Activated T-cell treated with anti-CD3 and anti-CD28 coated beads, Interleukin-2, amount 50 U/mL, for 24 hours (primary cell): ENCODE measurements around the gene LAMA5.

ENCODE experiments used
- DNase-seq: peaks from one replicate; pipeline ENCODE4 v3.0.0-alpha.2; 2020
- H3K27ac Mint-ChIP-seq: 2 replicates; pipeline ENCODE4 v1.8.0; 2020; ENCODE audit warnings: mild to moderate bottlenecking, mixed read lengths
- H3K27me3 Mint-ChIP-seq: 2 replicates; pipeline ENCODE4 v1.8.0; 2020; ENCODE audit warnings: mixed read lengths
- H3K36me3 Mint-ChIP-seq: 2 replicates; pipeline ENCODE4 v1.8.0; 2020; ENCODE audit warnings: low read depth, mixed read lengths
- H3K4me1 Mint-ChIP-seq: 2 replicates; pipeline ENCODE4 v1.8.0; 2020; ENCODE audit warnings: low read depth, mixed read lengths
- H3K4me3 Mint-ChIP-seq: 2 replicates; pipeline ENCODE4 v1.8.0; 2020; ENCODE audit warnings: mild to moderate bottlenecking, moderate library complexity, mixed read lengths
- H3K9me3 Mint-ChIP-seq: 2 replicates; pipeline ENCODE4 v1.8.0; 2020; ENCODE audit warnings: mixed read lengths

The LAMA5 gene

DNA sequence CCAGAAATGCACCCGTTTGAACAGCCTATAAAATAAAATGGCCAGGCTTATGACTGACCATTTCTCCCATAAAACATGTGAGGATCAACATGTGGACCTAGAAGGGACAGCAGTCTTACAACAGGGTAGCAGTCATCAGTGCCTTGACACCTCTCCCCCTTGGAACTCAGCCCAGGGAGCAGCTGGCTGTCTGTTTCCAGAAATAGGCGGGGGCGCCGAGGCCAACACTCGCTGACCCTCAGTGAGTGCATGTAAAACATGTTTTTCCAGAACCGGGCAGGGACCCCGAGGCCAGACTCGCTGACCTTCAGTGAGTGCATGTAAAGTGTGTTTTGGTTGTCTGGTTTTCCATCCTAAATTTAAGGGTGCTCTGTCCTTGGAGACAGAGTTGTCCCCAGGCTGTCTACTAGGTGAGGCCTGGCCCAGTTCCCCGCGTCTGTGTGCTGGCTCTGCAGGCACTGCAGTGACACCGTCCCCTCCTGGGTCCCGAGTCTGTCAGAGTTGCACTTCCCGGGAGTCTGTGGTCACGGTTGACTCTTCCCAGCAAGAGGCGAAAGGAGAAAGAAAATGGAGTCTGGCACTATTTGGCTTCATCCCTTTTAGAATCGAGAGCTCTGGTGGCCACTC, 84.1 kb downstream of the LAMA5 start:
- Mint-ChIP-seq H3K27me3 (no peaks in the 10 kb centered on the region), H3K9me3 (no peaks in the 10 kb centered on the region), H3K4me1 (no peaks in the 10 kb centered on the region), H3K27ac (no peak overlapping the region), H3K36me3 (peaks cover 87% of the 10 kb centered on the region), H3K4me3 (no peak overlapping the region)
- DNase-seq = no peak

- H3K4me3 Mint-ChIP-seq = no peak overlapping the region
- no peak overlapping the region for H3K27ac Mint-ChIP-seq
- no peaks in the 10 kb centered on the region for H3K4me1 Mint-ChIP-seq
- no peaks in the 10 kb centered on the region for H3K27me3 Mint-ChIP-seq
- DNase-seq = no peak
- no peaks in the 10 kb centered on the region for H3K9me3 Mint-ChIP-seq
- H3K36me3 Mint-ChIP-seq = peaks cover 90% of the 10 kb centered on the region
Observed at GRCh38 chr20:62282103-62282502, 85.0 kb downstream of the LAMA5 start.

- H3K4me3 Mint-ChIP-seq = no peak overlapping the region
- no peaks in the 10 kb centered on the region for H3K27me3 Mint-ChIP-seq
- DNase-seq = no peak
- H3K9me3 Mint-ChIP-seq = no peaks in the 10 kb centered on the region
- no peaks in the 10 kb centered on the region for H3K4me1 Mint-ChIP-seq
- peaks cover 90% of the 10 kb centered on the region for H3K36me3 Mint-ChIP-seq
- H3K27ac Mint-ChIP-seq = no peak overlapping the region
Observed at GRCh38 chr20:62281161-62281933, 85.8 kb downstream of the LAMA5 start.

GRCh38 chr20:62280303-62280702, 86.8 kb downstream of the LAMA5 start:
- no peaks in the 10 kb centered on the region for H3K4me1 Mint-ChIP-seq
- DNase-seq = no peak
- no peak overlapping the region for H3K27ac Mint-ChIP-seq
- H3K4me3 Mint-ChIP-seq = no peak overlapping the region
- H3K27me3 Mint-ChIP-seq = no peaks in the 10 kb centered on the region
- H3K36me3 Mint-ChIP-seq = peaks cover 84% of the 10 kb centered on the region
- H3K9me3 Mint-ChIP-seq = no peaks in the 10 kb centered on the region

DNA sequence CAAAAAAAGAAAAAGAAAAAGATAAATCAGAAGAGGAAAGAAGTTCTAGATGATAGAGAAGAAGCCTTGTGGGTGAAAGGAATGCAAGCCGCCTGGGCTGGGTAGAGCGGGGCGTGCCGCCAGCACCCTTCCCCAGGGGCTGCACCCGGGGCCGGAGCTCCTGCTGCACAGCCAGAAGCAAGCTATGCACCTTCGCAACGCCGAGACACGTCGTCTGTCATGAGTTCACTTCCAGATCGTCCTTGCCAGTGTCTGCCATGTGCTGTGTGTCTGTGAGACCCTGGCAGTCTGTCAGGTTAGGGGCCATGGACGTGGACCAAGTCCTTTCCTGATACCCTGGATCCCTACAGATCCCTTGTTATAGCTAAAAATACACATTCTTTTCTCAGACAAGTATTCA, 89.9 kb downstream of the LAMA5 start:
- Mint-ChIP-seq H3K27ac (no peak overlapping the region), H3K4me3 (no peak overlapping the region), H3K27me3 (no peaks in the 10 kb centered on the region), H3K4me1 (no peaks in the 10 kb centered on the region), H3K9me3 (no peaks in the 10 kb centered on the region), H3K36me3 (peaks cover 85% of the 10 kb centered on the region)
- no peak for DNase-seq

- Mint-ChIP-seq H3K36me3 (peaks cover 82% of the 10 kb centered on the region), H3K9me3 (no peaks in the 10 kb centered on the region), H3K27ac (no peak overlapping the region), H3K27me3 (no peaks in the 10 kb centered on the region), H3K4me1 (no peaks in the 10 kb centered on the region), H3K4me3 (no peak overlapping the region)
- no peak for DNase-seq
Observed at GRCh38 chr20:62276439-62276838, 90.7 kb downstream of the LAMA5 start.

DNA sequence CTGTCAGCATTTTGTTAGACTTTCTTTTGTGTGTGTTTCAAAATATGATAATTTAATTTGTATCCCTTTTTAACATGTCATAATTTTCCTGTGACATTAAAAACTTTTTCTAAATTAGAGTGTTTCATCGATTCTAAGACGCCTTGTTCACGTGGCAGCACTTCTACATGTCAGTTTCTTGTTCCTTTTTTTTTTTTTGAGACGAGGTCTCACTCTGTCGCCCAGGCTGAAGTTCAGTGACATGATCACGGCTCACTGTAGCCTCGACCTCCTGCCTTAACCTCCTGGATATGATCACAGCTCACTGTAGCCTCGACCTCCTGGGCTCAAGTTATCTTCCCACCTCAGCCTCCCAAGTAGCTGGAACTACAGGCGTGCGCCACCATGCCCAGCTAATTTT, 91.9 kb downstream of the LAMA5 start:
- H3K27ac Mint-ChIP-seq = no peak overlapping the region
- DNase-seq = no peak
- no peaks in the 10 kb centered on the region for H3K27me3 Mint-ChIP-seq
- no peak overlapping the region for H3K4me3 Mint-ChIP-seq
- peaks cover 71% of the 10 kb centered on the region for H3K36me3 Mint-ChIP-seq
- no peaks in the 10 kb centered on the region for H3K4me1 Mint-ChIP-seq
- H3K9me3 Mint-ChIP-seq = no peaks in the 10 kb centered on the region

DNA sequence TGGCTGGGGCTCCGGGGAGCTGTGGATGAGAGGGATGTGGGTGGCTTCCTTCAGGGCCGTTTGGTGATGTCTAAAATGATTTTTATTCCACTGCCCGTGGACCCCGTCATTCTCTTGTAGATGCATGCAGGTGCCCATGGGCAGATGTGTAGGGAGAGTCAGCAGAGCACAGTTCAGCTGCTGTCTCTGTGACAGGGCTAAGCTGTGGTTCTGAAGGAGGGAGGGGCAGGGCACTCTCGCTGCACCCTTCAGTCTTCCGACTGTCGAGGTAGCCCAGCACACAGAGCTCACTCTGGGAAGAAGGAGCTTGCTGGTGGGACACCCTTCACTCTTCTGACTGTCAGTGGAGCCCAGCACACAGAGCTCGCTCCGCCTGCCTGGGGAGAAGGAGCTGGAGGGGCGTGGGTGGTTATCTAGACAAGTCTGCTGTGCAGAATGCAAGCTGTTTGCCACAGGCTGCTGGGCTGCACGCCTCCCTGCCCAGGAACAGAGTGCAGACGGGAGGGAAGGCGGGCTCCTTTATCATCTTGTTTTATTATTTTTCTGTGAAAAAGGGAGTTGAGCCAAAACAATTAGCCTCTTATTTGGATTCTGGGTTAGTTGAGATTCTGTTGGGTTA, 92.7 kb downstream of the LAMA5 start:
- Mint-ChIP-seq H3K27ac (no peak overlapping the region), H3K27me3 (no peaks in the 10 kb centered on the region), H3K9me3 (no peaks in the 10 kb centered on the region), H3K4me3 (no peak overlapping the region), H3K36me3 (peaks cover 66% of the 10 kb centered on the region), H3K4me1 (no peaks in the 10 kb centered on the region)
- no peak for DNase-seq

GRCh38 chr20:62273416-62273815, 93.7 kb downstream of the LAMA5 start:
- H3K4me1 Mint-ChIP-seq = no peaks in the 10 kb centered on the region
- H3K27me3 Mint-ChIP-seq = no peaks in the 10 kb centered on the region
- H3K36me3 Mint-ChIP-seq = peaks cover 60% of the 10 kb centered on the region
- no peaks in the 10 kb centered on the region for H3K9me3 Mint-ChIP-seq
- H3K27ac Mint-ChIP-seq = no peak overlapping the region
- DNase-seq = no peak
- no peak overlapping the region for H3K4me3 Mint-ChIP-seq

GRCh38 chr20:62272200-62272599, 94.9 kb downstream of the LAMA5 start:
- Mint-ChIP-seq H3K4me3 (no peak overlapping the region), H3K27me3 (no peaks in the 10 kb centered on the region), H3K4me1 (no peaks in the 10 kb centered on the region), H3K9me3 (no peaks in the 10 kb centered on the region), H3K36me3 (peaks cover 57% of the 10 kb centered on the region), H3K27ac (no peak overlapping the region)
- DNase-seq = no peak

- Mint-ChIP-seq H3K9me3 (no peaks in the 10 kb centered on the region), H3K36me3 (peaks cover 60% of the 10 kb centered on the region), H3K27me3 (no peaks in the 10 kb centered on the region), H3K4me3 (no peak overlapping the region), H3K4me1 (no peaks in the 10 kb centered on the region), H3K27ac (no peak overlapping the region)
- DNase-seq = no peak
Observed at GRCh38 chr20:62269871-62270270, 97.2 kb downstream of the LAMA5 start.

GRCh38 chr20:62269378-62269777, 97.7 kb downstream of the LAMA5 start:
- Mint-ChIP-seq H3K9me3 (no peaks in the 10 kb centered on the region), H3K27me3 (no peaks in the 10 kb centered on the region), H3K36me3 (peaks cover 60% of the 10 kb centered on the region), H3K4me3 (no peak overlapping the region), H3K4me1 (no peaks in the 10 kb centered on the region), H3K27ac (no peak overlapping the region)
- DNase-seq = no peak

- H3K9me3 Mint-ChIP-seq = no peaks in the 10 kb centered on the region
- H3K36me3 Mint-ChIP-seq = peaks cover 57% of the 10 kb centered on the region
- no peak overlapping the region for H3K27ac Mint-ChIP-seq
- H3K4me3 Mint-ChIP-seq = no peak overlapping the region
- no peaks in the 10 kb centered on the region for H3K4me1 Mint-ChIP-seq
- no peaks in the 10 kb centered on the region for H3K27me3 Mint-ChIP-seq
- DNase-seq = no peak
Observed at GRCh38 chr20:62268228-62268900, 98.7 kb downstream of the LAMA5 start.

GRCh38 chr20:62267543-62267942, 99.6 kb downstream of the LAMA5 start:
- H3K36me3 Mint-ChIP-seq = peaks cover 56% of the 10 kb centered on the region
- no peaks in the 10 kb centered on the region for H3K27me3 Mint-ChIP-seq

DNA sequence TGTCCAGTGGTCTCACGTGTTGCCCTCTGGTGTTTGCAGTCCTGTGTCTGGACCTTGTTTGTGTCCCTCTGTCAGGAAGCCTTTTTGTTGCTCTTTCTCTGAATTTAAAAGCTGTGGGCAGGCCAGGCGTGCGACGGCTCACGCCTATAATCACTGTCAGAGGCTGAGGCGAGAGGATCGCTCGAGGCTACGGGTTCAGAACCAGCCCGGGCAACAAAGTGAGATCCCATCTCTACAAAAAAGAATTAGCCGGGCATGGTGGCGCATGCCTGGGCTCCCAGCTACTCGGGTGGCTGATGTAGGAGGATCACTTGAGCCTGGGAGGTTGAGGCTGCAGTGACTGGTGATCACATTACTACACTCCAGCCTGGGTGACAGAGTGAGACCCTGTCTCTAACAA, 100.3 kb downstream of the LAMA5 start:
- no peak overlapping the region for H3K4me3 Mint-ChIP-seq
- no peak for DNase-seq
- H3K27me3 Mint-ChIP-seq = no peaks in the 10 kb centered on the region
- no peaks in the 10 kb centered on the region for H3K4me1 Mint-ChIP-seq
- no peak overlapping the region for H3K27ac Mint-ChIP-seq
- H3K9me3 Mint-ChIP-seq = no peaks in the 10 kb centered on the region
- peaks cover 56% of the 10 kb centered on the region for H3K36me3 Mint-ChIP-seq

More at GRCh38 chr20:62267543-62267942, 99.6 kb downstream of the LAMA5 start:
- no peaks in the 10 kb centered on the region for H3K4me1 Mint-ChIP-seq
- no peak overlapping the region for H3K27ac Mint-ChIP-seq
- DNase-seq = no peak
- H3K4me3 Mint-ChIP-seq = no peak overlapping the region
- no peaks in the 10 kb centered on the region for H3K9me3 Mint-ChIP-seq
